ENCODE results near the gene LPP.
A peak's percentile ranks its signal among the peaks of the same experiment; 100 is the strongest.

LPP gene

GRCh38 chr3:188446766-188447165, 292.8 kb downstream of the LPP start:
- DNase-seq: no peak

- no peak for DNase-seq
These were observed 294.9 kb downstream of the LPP start for GRCh38 chr3:188448813-188449212.

- DNase-seq: no peak
These were observed 295.5 kb downstream of the LPP start for GRCh38 chr3:188449421-188449820.

- no peak for DNase-seq
These were observed 298.3 kb downstream of the LPP start for GRCh38 chr3:188452158-188452772.

GRCh38 chr3:188453431-188454384, 299.8 kb downstream of the LPP start:
- no peak for DNase-seq

- no peak for DNase-seq
These were observed 301.8 kb downstream of the LPP start for GRCh38 chr3:188455748-188456147.

- peak; percentile 73 for DNase-seq
These were observed 304.8 kb downstream of the LPP start for GRCh38 chr3:188458756-188459155.

GRCh38 chr3:188465311-188465710, 311.4 kb downstream of the LPP start:
- DNase-seq: no peak

GRCh38 chr3:188468196-188468595, 314.2 kb downstream of the LPP start:
- peak; percentile 27 for DNase-seq

GRCh38 chr3:188468662-188469061, 314.7 kb downstream of the LPP start:
- DNase-seq: no peak

- no peak for DNase-seq
These were observed 315.4 kb downstream of the LPP start for GRCh38 chr3:188469228-188469885.

GRCh38 chr3:188470508-188471130, 316.7 kb downstream of the LPP start:
- DNase-seq: no peak

GRCh38 chr3:188471723-188472122, 317.8 kb downstream of the LPP start:
- DNase-seq: no peak

- peak; percentile 47 for DNase-seq
These were observed 318.4 kb downstream of the LPP start for GRCh38 chr3:188472336-188472735.

- DNase-seq: no peak
These were observed 319.1 kb downstream of the LPP start for GRCh38 chr3:188473045-188473444.

GRCh38 chr3:188473591-188474288, 319.8 kb downstream of the LPP start:
- no peak for DNase-seq

GRCh38 chr3:188476935-188477334, 323.0 kb downstream of the LPP start:
- DNase-seq: no peak

- no peak for DNase-seq
These were observed 326.1 kb downstream of the LPP start for GRCh38 chr3:188480011-188480410.

GRCh38 chr3:188482929-188483328, 329.0 kb downstream of the LPP start:
- no peak for DNase-seq

- peak; percentile 68 for DNase-seq
These were observed 332.2 kb downstream of the LPP start for GRCh38 chr3:188486126-188486525.

- no peak for DNase-seq
These were observed 333.0 kb downstream of the LPP start for GRCh38 chr3:188486952-188487351.

GRCh38 chr3:188487652-188488051, 333.7 kb downstream of the LPP start:
- DNase-seq: no peak

GRCh38 chr3:188488801-188489200, 334.8 kb downstream of the LPP start:
- DNase-seq: no peak
